PC-3 (cell line): Measurements from ENCODE around the gene ARHGEF28. TPM values are rescaled to one million over a fixed set of nuclear protein-coding genes. Genes with fewer than 3 reads are reported as not detected.

ENCODE experiments used
- ATAC-seq: fragments of 200-7000 bp; cut with Tn5 transposase; 2 replicates; pipeline ENCODE4 v1.9.1; 2020; ENCODE audit warnings: mild to moderate bottlenecking, moderate library complexity
- BruUV-seq: library from RNA; stranded (reverse); fragments of 400-500 nt; replicated peaks from 2 replicates; lab custom pipeline; 2021; lab: Mats Ljungman, UMichigan
- CTCF ChIA-PET: fragments of 300-600 bp; sonication (Branson Sonifier 250); formaldehyde crosslinking; loops from one replicate; lab custom pipeline; 2022; ENCODE audit warnings: antibody characterized with exemption; lab: Charles Lee
- POLR2A ChIA-PET: fragments of 300-600 bp; sonication (Branson Sonifier 250); formaldehyde crosslinking; loops from one replicate; lab custom pipeline; 2022; ENCODE audit warnings: antibody characterized with exemption; ENCODE audit not compliant: unreplicated experiment; lab: Charles Lee
- DNase-seq: peaks from one replicate; pipeline ENCODE4 v3.0.0-alpha.2; 2015
- H2AFZ ChIP-seq: fragments of 300-600 bp; sonication (generic); 2 replicates; pipeline ENCODE4 v1.6.0; 2016; ENCODE audit warnings: antibody characterized with exemption, low read length
- H3F3A ChIP-seq: fragments of 300-600 bp; sonication (generic); one replicate; pipeline ENCODE4 v1.6.0; 2017; ENCODE audit warnings: antibody characterized with exemption, low read length, control low read depth, mild to moderate bottlenecking; ENCODE audit not compliant: unreplicated experiment
- H3K27ac ChIP-seq: fragments of 300-600 bp; sonication (generic); 2 replicates; pipeline ENCODE4 v1.5.1; 2016; ENCODE audit warnings: mild to moderate bottlenecking, low read length
- H3K27me3 ChIP-seq: fragments of 300-600 bp; sonication (generic); 2 replicates; pipeline ENCODE4 v1.6.1; 2016; ENCODE audit warnings: low read length, mixed read lengths
- H3K36me3 ChIP-seq: fragments of 300-600 bp; sonication (generic); 2 replicates; pipeline ENCODE4 v1.6.1; 2016; ENCODE audit warnings: low read depth, mixed run types, low read length, mixed read lengths
- H3K4me1 ChIP-seq: fragments of 300-600 bp; sonication (generic); 2 replicates; pipeline ENCODE4 v1.5.1; 2016; ENCODE audit warnings: low read length; ENCODE audit not compliant: insufficient read depth
- H3K4me2 ChIP-seq: fragments of 300-600 bp; sonication (generic); 2 replicates; pipeline ENCODE4 v1.6.0; 2016; ENCODE audit warnings: low read length
- H3K4me3 ChIP-seq: fragments of 300-600 bp; sonication (generic); 2 replicates; pipeline ENCODE4 v1.5.1; 2016; ENCODE audit warnings: mild to moderate bottlenecking, low read length, mixed read lengths
- H3K79me2 ChIP-seq: fragments of 300-600 bp; sonication (generic); 2 replicates; pipeline ENCODE4 v1.6.1; 2017; ENCODE audit warnings: low read length, mixed read lengths
- H3K9ac ChIP-seq: fragments of 300-600 bp; sonication (generic); 2 replicates; pipeline ENCODE4 v1.6.0; 2016; ENCODE audit warnings: mild to moderate bottlenecking, low read length
- H3K9me2 ChIP-seq: fragments of 300-600 bp; sonication (generic); replicated peaks from 2 replicates; pipeline ENCODE4 v1.6.1; 2016; ENCODE audit warnings: mixed run types, low read length, mixed read lengths
- H3K9me3 ChIP-seq: fragments of 300-600 bp; sonication (generic); 2 replicates; pipeline ENCODE4 v1.6.1; 2016; ENCODE audit warnings: low read length, mixed read lengths
- H4K20me1 ChIP-seq: fragments of 300-600 bp; sonication (generic); 2 replicates; pipeline ENCODE4 v1.6.1; 2016; ENCODE audit warnings: low read length, mixed read lengths
- CTCF ChIP-seq: fragments of 300-600 bp; sonication (generic); conservative IDR thresholded peaks from 2 replicates; pipeline ENCODE4 v1.5.1; 2017; ENCODE audit warnings: antibody characterized with exemption, low read depth, mild to moderate bottlenecking, low read length
- EZH2 ChIP-seq: fragments of 300-600 bp; sonication (generic); IDR thresholded peaks from one replicate; pipeline ENCODE4 v1.6.1; 2017; ENCODE audit warnings: antibody characterized with exemption, mild to moderate bottlenecking, low read length; ENCODE audit not compliant: unreplicated experiment
- EZH2phosphoT487 ChIP-seq: fragments of 300-600 bp; sonication (generic); IDR thresholded peaks from 2 replicates; pipeline ENCODE4 v1.6.1; 2018; ENCODE audit warnings: mild to moderate bottlenecking, antibody characterized with exemption, low read length, borderline replicate concordance
- intact Hi-C: fragments of 100-400 bp; cut with micrococcal nuclease; formaldehyde crosslinking; loops from 2 replicates; pipeline ENCODE4 v1.9.0; 2023
- total RNA-seq: library from RNA; depleted of rRNA; stranded (reverse); fragments of >200 nt; gene quantifications from 2 replicates; pipeline ENCODE4 v1.2.3, GENCODE V29; 2014

ARHGEF28 gene
- total RNA-seq, 1 experiment from 2014 or later, result 24.2 TPM

DNA sequence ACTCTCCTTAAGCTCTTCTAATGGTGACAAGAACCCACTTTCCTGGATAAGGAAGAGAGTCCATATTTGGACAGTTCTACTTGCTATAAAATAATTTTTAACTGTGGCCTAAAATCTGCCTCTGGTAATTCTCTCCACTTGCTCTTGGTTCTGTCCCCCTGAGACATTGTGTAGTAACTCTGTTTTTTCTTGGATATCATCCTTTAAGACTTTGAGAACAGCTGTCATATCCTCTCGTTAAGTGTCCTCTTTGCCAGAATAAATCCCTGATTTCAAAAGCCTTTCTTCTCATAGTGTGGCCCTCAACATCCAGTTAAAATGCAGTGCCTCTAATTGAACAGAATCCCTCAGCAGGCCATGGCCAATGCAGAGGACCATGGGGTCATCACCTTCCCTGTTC lies 101.5 kb downstream of the ARHGEF28 start:
- Histone ChIP-seq H4K20me1 (no peaks in the 10 kb centered on the region), H3K36me3 (no peaks in the 10 kb centered on the region), H3K9me2 (no peaks in the 10 kb centered on the region), H3K9me3 (no peaks in the 10 kb centered on the region), H2AFZ (no peak overlapping the region), H3K27ac (no peak overlapping the region), H3K79me2 (no peaks in the 10 kb centered on the region), H3K9ac (no peak overlapping the region), H3F3A (no peaks in the 10 kb centered on the region), H3K4me3 (no peak overlapping the region), H3K4me1 (peaks cover 12% of the 10 kb centered on the region; the same call in 1 of the 2 replicates), H3K4me2 (no peak overlapping the region), H3K27me3 (no peaks in the 10 kb centered on the region)
- CTCF ChIA-PET, result no interaction called here
- TF ChIP-seq EZH2phosphoT487 (no peak), EZH2 (no peak), CTCF (no peak)
- BruUV-seq, result no TSS peak
- intact Hi-C loops, result loop anchor here (10.0 kb wide), 1 partner anchor 47 kb away; no protein-coding TSS in a partner anchor
- POLR2A ChIA-PET, result no interaction called here
- DNase-seq (no peak), ATAC-seq (no peak)

DNA sequence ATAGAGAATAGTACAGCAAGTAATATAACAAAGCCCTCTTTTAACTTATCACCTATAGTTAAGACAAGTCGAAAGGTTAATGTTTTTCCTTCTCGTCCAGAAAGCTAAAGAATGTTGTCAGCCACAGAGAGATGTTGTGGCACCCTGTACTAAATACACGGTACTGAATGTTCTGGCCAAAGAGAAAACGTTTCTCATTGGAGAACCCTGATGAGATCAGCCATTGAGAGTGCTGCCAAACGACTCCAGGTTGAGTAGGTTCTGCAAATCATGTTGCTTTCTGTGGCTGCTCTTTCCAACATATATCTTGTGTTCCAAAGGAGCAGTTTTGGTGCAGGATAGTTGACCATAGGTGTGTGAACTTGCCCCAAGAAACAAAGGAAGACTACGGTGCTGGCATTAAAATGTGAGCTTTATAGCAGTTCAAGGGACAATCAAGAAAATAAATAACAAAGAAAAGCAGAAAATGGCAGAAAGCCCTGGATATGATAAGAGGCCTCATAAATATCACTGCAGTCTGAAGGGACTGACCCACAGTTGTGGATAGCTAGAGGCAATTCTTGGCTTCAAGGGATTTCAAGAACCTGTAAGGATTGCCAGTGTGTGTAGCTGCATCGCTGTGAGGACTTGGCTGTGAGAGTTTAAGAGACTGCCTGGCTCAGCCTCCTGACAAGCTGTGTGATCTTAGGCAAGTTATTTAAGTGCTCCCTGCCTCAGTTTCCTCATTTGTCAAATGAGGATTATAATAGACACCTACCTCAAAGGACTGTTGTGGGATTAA lies 102.7 kb downstream of the ARHGEF28 start:
- no peak for TF ChIP-seq EZH2phosphoT487
- no peak for TF ChIP-seq EZH2
- TF ChIP-seq CTCF, result no peak
- Histone ChIP-seq H3K4me1 (peaks cover 12% of the 10 kb centered on the region; the same call in 1 of the 2 replicates), H3K9ac (no peak overlapping the region), H3K27ac (no peak overlapping the region), H3K4me3 (no peak overlapping the region), H3K36me3 (no peaks in the 10 kb centered on the region), H3K27me3 (no peaks in the 10 kb centered on the region), H2AFZ (no peak overlapping the region), H3K9me3 (no peaks in the 10 kb centered on the region), H4K20me1 (no peaks in the 10 kb centered on the region), H3K4me2 (no peak overlapping the region), H3K9me2 (no peaks in the 10 kb centered on the region), H3F3A (no peaks in the 10 kb centered on the region), H3K79me2 (no peaks in the 10 kb centered on the region)
- CTCF ChIA-PET, result no interaction called here
- POLR2A ChIA-PET, result no interaction called here
- DNase-seq (no peak), ATAC-seq (peak; percentile 31)
- intact Hi-C loops, result loop anchor here (10.0 kb wide), 1 partner anchor 46 kb away; no protein-coding TSS in a partner anchor
- no TSS peak for BruUV-seq

DNA sequence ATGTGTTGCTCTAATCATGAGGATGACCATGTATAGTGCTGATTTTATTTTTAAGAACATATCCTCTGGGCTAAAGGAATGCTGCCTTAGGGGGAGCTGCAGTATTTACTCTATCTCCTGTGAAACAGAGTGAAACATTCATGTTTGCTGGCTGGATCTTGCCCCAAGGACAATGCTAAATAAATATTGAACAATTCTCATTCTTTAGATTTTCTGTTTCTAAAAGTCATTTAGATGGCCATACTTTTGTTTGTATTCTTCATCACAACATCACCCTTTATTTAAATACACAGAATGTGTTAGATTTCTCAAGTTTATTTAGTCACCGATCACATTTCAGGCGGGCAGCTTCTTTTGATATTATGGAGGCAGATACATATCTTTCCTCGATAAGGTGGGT lies 103.3 kb downstream of the ARHGEF28 start:
- Histone ChIP-seq H3K27ac (no peak overlapping the region), H4K20me1 (no peaks in the 10 kb centered on the region), H3K27me3 (no peaks in the 10 kb centered on the region), H2AFZ (no peak overlapping the region), H3K9ac (no peak overlapping the region), H3K4me3 (no peak overlapping the region), H3K36me3 (no peaks in the 10 kb centered on the region), H3K9me3 (no peaks in the 10 kb centered on the region), H3K4me2 (no peak overlapping the region), H3K4me1 (peaks cover 12% of the 10 kb centered on the region; the same call in 1 of the 2 replicates), H3K79me2 (no peaks in the 10 kb centered on the region), H3F3A (no peaks in the 10 kb centered on the region), H3K9me2 (no peaks in the 10 kb centered on the region)
- TF ChIP-seq EZH2, result no peak
- ATAC-seq, result peak; percentile 88
- no TSS peak for BruUV-seq
- DNase-seq, result peak; percentile 58
- intact Hi-C loops, result loop anchor here (10.0 kb wide), 1 partner anchor 45 kb away; no protein-coding TSS in a partner anchor
- ChIA-PET CTCF (no interaction called here), POLR2A (no interaction called here)
